Gastrocnemius medialis (tissue), 4 donors: ENCODE data around the gene GPC6.

ENCODE experiments used
- CTCF ChIP-seq, 5 experiments: fragments of 450-650 bp in 3 of 5; fragments of 200-600 bp in 2 of 5; sonication (generic) in 2 of 5; IDR thresholded peaks in 4 of 5; conservative IDR thresholded peaks in 1 of 5; 1 replicate in 4 of 5; 2 replicates in 1 of 5; pipeline ENCODE4 v1.5.1; 2016 to 2019; ENCODE audit warnings: antibody characterized with exemption in 5 of 5, mild to moderate bottlenecking in 3 of 5, moderate library complexity in 3 of 5
- POLR2A ChIP-seq, 2 donors: fragments of 450-650 bp; IDR thresholded peaks; one replicate each; pipeline ENCODE4 v1.6.1; 2017; ENCODE audit warnings: antibody characterized with exemption in 2 of 2, mild to moderate bottlenecking in 2 of 2, moderate library complexity in 2 of 2

- TF ChIP-seq CTCF (IDR thresholded peaks at IDR 0.05 in 4 of 5, conservative IDR thresholded peaks at IDR 0.05 in 1 of 5) = no peak
- no peak for TF ChIP-seq POLR2A (IDR thresholded peaks at IDR 0.05)
These were observed 111.4 kb downstream of the GPC6 start for GRCh38 chr13:93338030-93338429.
